ENCODE data around the gene DNER.

Gene DNER

DNA sequence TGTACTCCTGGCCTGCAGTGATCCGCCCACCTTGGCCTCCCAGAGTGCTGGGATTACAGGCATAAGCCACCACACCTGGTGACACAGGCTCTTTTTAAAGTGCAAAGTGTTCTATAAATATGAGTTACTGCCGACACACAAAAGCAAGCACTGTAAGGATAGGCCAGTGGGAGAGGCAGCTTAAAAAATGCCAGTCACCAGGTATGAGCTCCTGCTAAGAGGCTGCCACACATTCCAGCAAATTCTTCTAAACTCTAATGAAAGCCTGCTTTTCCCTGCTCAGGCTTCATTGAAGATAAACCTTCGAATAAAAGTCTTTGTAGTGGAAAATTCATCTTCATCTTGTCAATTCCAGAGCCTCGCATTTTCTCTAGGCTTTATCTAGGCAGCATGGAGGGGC lies 240.2 kb downstream of the DNER start:
- Histone ChIP-seq H3K27me3 (ENCODE audit: control insufficient read depth, insufficient read depth, low read length) (no peaks in the 10 kb centered on the region), H3K36me3 (ENCODE audit: insufficient read depth, low read length) (no peaks in the 10 kb centered on the region), H3K4me3 (ENCODE audit: low read length) (no peak overlapping the region), H3K4me2 (ENCODE audit: low read length) (no peak overlapping the region), H3K9ac (ENCODE audit: low read depth, low read length) (no peak overlapping the region), H3K9me3 (replicated peaks; ENCODE audit: low read length) (no peaks in the 10 kb centered on the region), H3K4me1 (ENCODE audit: control insufficient read depth, insufficient read depth, low read length) (no peaks in the 10 kb centered on the region)

DNA sequence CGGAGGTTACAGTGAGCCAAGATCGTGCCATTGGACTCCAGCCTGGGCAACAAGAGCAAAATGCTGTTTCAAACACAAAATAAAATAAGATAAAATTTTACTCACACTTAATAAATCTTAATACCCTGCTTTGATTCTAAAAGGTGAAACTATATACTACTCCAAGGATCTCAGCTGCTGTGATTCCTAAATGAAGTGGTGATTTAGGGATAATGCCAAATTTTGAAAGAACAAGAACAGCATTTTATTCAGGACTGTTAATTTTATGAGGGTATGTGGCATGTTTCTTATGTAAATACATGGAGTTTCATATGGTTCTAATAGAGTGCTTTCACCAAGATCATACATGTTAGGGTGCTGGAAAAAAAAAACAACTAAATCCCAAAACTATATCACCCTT lies 243.6 kb downstream of the DNER start:
- H3K9me3 ChIP-seq (replicated peaks; ENCODE audit: low read length) = no peaks in the 10 kb centered on the region
- no peak overlapping the region for H3K4me2 ChIP-seq (ENCODE audit: low read length)
- H3K36me3 ChIP-seq (ENCODE audit: insufficient read depth, low read length) = no peaks in the 10 kb centered on the region
- no peak overlapping the region for H3K9ac ChIP-seq (ENCODE audit: low read depth, low read length)
- H3K4me3 ChIP-seq (ENCODE audit: low read length) = no peak overlapping the region
- no peaks in the 10 kb centered on the region for H3K27me3 ChIP-seq (ENCODE audit: control insufficient read depth, insufficient read depth, low read length)
- no peaks in the 10 kb centered on the region for H3K4me1 ChIP-seq (ENCODE audit: control insufficient read depth, insufficient read depth, low read length)

DNA sequence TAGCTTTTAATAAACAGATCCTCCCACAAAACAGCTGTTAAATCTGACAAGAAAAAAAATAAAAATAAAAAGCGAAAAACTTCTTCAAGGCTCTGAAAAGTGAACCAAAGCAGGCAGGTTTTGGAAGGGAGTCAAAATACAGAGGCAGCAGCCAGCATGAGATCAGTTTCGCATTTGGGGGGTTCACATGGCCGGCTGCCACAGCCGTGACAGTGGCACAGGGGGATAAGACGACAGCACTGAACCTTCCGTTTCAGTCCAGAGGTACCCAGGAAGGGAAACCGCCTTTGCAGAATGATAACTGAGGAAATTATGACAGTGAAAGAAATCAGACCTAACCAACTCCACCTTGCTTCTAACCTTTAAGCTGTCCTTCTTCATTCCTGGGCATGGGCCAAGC lies 246.6 kb downstream of the DNER start:
- H3K4me2 ChIP-seq (ENCODE audit: low read length) = no peak overlapping the region
- H3K36me3 ChIP-seq (ENCODE audit: insufficient read depth, low read length) = no peaks in the 10 kb centered on the region
- H3K27me3 ChIP-seq (ENCODE audit: control insufficient read depth, insufficient read depth, low read length) = no peaks in the 10 kb centered on the region
- no peak overlapping the region for H3K9ac ChIP-seq (ENCODE audit: low read depth, low read length)
- no peaks in the 10 kb centered on the region for H3K4me1 ChIP-seq (ENCODE audit: control insufficient read depth, insufficient read depth, low read length)
- no peaks in the 10 kb centered on the region for H3K9me3 ChIP-seq (replicated peaks; ENCODE audit: low read length)
- no peak overlapping the region for H3K4me3 ChIP-seq (ENCODE audit: low read length)

DNA sequence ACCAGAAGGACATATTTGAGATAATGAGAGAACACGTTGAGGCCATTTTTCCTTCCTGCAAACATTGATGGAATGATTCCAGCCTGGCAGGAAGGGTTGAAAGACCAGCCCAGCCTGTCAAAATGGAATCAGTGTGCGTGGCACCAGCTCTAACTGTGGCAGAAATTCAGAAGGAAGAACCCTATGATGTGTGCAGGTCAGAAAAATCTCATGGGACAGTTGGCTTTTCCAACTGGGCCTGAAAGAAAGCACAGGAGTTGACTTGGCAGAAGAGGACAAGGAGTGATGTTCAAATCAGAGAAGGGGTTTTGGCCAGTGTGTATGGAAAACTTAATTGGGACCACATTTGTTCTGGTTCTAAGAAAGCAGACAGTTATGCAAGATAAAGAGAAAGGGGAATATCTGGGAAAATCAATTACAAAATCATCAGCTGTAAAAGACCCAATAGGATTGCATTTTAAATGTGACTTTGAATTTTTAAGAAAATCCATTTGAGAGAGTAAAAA lies 250.5 kb downstream of the DNER start:
- no peak overlapping the region for H3K4me3 ChIP-seq (ENCODE audit: low read length)
- no peaks in the 10 kb centered on the region for H3K9me3 ChIP-seq (replicated peaks; ENCODE audit: low read length)
- no peaks in the 10 kb centered on the region for H3K36me3 ChIP-seq (ENCODE audit: insufficient read depth, low read length)
- peaks cover 5% of the 10 kb centered on the region for H3K4me1 ChIP-seq (ENCODE audit: control insufficient read depth, insufficient read depth, low read length)
- H3K9ac ChIP-seq (ENCODE audit: low read depth, low read length) = no peak overlapping the region
- no peak overlapping the region for H3K4me2 ChIP-seq (ENCODE audit: low read length)
- H3K27me3 ChIP-seq (ENCODE audit: control insufficient read depth, insufficient read depth, low read length) = no peaks in the 10 kb centered on the region

DNA sequence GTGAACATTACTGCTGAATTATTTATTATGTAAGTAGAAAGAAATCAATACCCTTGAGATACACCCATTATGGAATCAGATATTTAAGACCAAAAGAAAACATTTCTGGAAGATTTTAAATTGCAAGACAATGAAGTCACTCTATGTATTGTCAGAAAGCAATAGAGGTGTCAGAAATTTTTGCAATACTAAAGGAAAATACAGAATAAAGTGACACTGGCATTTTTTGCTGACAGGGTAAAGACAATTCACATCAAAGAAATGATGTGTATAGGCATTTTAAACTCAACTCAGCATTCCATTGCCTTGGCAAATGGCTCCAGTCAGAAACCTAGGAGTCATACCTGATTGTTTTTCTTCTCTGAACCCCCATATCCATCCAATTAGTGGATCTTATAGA lies 252.2 kb downstream of the DNER start:
- peaks cover 5% of the 10 kb centered on the region for H3K4me1 ChIP-seq (ENCODE audit: control insufficient read depth, insufficient read depth, low read length)
- H3K9me3 ChIP-seq (replicated peaks; ENCODE audit: low read length) = no peaks in the 10 kb centered on the region
- H3K27me3 ChIP-seq (ENCODE audit: control insufficient read depth, insufficient read depth, low read length) = no peaks in the 10 kb centered on the region
- no peak overlapping the region for H3K4me3 ChIP-seq (ENCODE audit: low read length)
- no peak overlapping the region for H3K9ac ChIP-seq (ENCODE audit: low read depth, low read length)
- no peaks in the 10 kb centered on the region for H3K36me3 ChIP-seq (ENCODE audit: insufficient read depth, low read length)
- H3K4me2 ChIP-seq (ENCODE audit: low read length) = no peak overlapping the region

GRCh38 chr2:229456091-229456490 lies 258.3 kb downstream of the DNER start:
- peaks cover 16% of the 10 kb centered on the region for H3K4me1 ChIP-seq (ENCODE audit: control insufficient read depth, insufficient read depth, low read length)
- H3K9ac ChIP-seq (ENCODE audit: low read depth, low read length) = no peak overlapping the region
- H3K9me3 ChIP-seq (replicated peaks; ENCODE audit: low read length) = no peaks in the 10 kb centered on the region
- H3K4me3 ChIP-seq (ENCODE audit: low read length) = no peak overlapping the region
- H3K27me3 ChIP-seq (ENCODE audit: control insufficient read depth, insufficient read depth, low read length) = no peaks in the 10 kb centered on the region
- no peaks in the 10 kb centered on the region for H3K36me3 ChIP-seq (ENCODE audit: insufficient read depth, low read length)
- no peak overlapping the region for H3K4me2 ChIP-seq (ENCODE audit: low read length)

DNA sequence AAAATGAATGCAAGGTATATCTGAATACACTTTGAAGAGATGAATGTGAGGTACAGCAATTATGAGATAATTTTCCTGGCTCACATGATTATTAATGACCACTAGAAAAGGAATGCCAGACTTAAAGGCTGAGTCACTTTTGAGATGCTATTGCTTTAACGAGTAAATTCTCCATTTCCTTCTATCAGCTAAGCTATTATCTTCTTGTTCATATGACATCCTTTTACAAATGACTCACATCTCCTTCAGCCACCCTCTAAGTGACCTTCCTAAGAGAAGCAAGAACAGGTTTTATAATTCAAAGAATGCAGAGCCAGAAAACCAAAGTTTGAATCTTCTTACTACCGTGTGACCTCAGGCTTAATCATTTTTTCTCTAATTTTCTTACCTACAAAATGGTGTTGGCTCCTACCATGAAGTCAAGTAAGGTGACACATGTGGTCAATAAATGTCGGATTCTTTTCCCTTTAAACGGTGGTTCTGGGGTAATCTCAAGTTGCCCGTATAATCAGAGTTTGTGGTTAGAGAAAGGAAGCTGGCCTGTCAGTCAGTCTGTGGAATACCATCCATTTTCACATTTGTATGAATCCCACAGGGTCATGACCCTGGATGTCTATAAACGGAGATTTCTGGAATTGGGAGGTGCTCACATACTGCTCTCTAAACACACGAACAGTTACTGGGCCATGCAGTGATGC lies 259.3 kb downstream of the DNER start:
- no peaks in the 10 kb centered on the region for H3K27me3 ChIP-seq (ENCODE audit: control insufficient read depth, insufficient read depth, low read length)
- peak overlapping the region; percentile 19 for H3K4me2 ChIP-seq (ENCODE audit: low read length)
- peak overlapping the region; percentile 46 for H3K9ac ChIP-seq (ENCODE audit: low read depth, low read length)
- H3K4me1 ChIP-seq (ENCODE audit: control insufficient read depth, insufficient read depth, low read length) = peaks cover 16% of the 10 kb centered on the region
- no peaks in the 10 kb centered on the region for H3K36me3 ChIP-seq (ENCODE audit: insufficient read depth, low read length)
- H3K4me3 ChIP-seq (ENCODE audit: low read length) = no peak overlapping the region
- H3K9me3 ChIP-seq (replicated peaks; ENCODE audit: low read length) = no peaks in the 10 kb centered on the region

DNA sequence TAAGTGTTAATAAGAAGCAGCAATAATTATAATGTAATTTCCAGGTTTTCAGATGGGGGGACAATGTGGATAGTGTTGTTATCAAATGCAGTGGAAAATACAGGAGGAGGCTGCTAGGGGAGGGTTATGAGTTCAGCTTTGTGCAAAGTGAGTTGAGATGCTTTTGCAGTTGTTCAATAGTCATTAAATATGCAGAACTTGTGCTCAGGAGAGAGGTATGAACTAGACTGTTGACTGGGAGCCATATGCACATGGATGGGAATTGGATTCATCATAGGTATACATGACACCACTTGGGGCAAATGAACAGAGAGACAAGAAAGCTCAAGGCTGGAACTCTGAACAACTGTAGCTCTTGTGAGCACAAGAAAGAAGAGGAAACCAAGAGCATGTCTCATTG lies 261.1 kb downstream of the DNER start:
- no peaks in the 10 kb centered on the region for H3K27me3 ChIP-seq (ENCODE audit: control insufficient read depth, insufficient read depth, low read length)
- H3K9ac ChIP-seq (ENCODE audit: low read depth, low read length) = no peak overlapping the region
- no peaks in the 10 kb centered on the region for H3K36me3 ChIP-seq (ENCODE audit: insufficient read depth, low read length)
- peaks cover 16% of the 10 kb centered on the region for H3K4me1 ChIP-seq (ENCODE audit: control insufficient read depth, insufficient read depth, low read length)
- H3K9me3 ChIP-seq (replicated peaks; ENCODE audit: low read length) = no peaks in the 10 kb centered on the region
- H3K4me3 ChIP-seq (ENCODE audit: low read length) = no peak overlapping the region
- no peak overlapping the region for H3K4me2 ChIP-seq (ENCODE audit: low read length)

DNA sequence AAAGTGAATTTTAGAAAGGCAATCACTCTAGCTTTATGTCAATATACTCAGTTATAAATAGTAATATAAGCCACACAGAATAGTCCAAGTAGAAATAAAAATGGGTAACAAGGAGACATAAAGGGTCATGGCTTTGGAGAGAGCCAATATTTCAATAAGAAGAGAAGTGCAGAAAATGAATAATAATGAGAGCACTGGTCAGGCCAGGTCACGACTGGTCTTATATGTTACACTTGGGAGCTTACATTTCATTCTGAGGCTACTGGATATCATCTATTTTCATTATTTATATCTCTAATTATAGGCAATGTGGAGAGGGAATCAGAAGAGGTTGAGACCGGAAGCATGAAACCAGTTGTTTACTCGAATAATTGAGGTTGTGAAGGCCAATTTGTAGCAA lies 262.5 kb downstream of the DNER start:
- Histone ChIP-seq H3K4me1 (ENCODE audit: control insufficient read depth, insufficient read depth, low read length) (peaks cover 23% of the 10 kb centered on the region), H3K9ac (ENCODE audit: low read depth, low read length) (no peak overlapping the region), H3K36me3 (ENCODE audit: insufficient read depth, low read length) (no peaks in the 10 kb centered on the region), H3K4me2 (ENCODE audit: low read length) (no peak overlapping the region), H3K4me3 (ENCODE audit: low read length) (no peak overlapping the region), H3K27me3 (ENCODE audit: control insufficient read depth, insufficient read depth, low read length) (no peaks in the 10 kb centered on the region), H3K9me3 (replicated peaks; ENCODE audit: low read length) (no peaks in the 10 kb centered on the region)

DNA sequence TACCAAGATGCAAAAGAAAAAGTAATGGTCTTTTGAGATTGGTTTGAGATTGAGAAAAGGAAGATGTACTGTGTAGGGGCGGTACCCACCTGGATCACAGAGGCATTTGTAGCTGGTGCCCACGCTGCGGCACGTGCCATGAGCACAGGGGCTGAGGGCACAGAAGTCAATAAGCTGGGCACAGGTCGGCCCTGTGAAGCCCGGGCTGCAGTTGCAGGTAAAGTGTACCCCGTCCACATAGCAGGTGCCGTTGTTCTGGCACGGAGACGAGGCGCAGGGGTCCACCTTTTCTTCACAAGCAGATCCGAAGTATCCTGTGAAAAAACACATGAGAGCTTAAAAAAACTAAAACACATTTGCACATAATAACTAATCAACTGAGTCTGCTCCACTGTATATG lies 267.1 kb downstream of the DNER start:
- no peaks in the 10 kb centered on the region for H3K36me3 ChIP-seq (ENCODE audit: insufficient read depth, low read length)
- H3K4me1 ChIP-seq (ENCODE audit: control insufficient read depth, insufficient read depth, low read length) = peaks cover 40% of the 10 kb centered on the region
- H3K9ac ChIP-seq (ENCODE audit: low read depth, low read length) = no peak overlapping the region

DNA sequence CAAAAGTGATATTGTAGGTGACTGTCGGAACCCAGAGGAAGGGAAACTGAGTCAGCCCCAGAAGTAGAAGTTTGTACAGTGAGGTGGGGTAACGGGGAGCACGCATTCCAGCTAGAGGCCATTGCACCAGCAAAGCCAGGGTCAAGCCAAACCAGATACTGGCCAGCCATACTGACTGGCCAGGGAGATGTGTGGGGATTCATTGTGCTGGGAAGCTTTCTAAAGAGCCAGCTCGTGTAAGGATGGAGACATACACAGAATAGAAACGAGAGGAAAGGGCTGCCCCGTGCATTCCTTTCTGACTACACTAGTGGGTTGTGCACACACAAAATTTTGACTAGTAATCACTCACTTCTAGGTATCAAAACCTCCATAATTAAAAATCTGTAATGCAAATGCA lies 268.0 kb downstream of the DNER start:
- no peaks in the 10 kb centered on the region for H3K36me3 ChIP-seq (ENCODE audit: insufficient read depth, low read length)
- H3K4me1 ChIP-seq (ENCODE audit: control insufficient read depth, insufficient read depth, low read length) = peaks cover 40% of the 10 kb centered on the region
- peak overlapping the region; percentile 80 for H3K9ac ChIP-seq (ENCODE audit: low read depth, low read length)
- no peaks in the 10 kb centered on the region for H3K27me3 ChIP-seq (ENCODE audit: control insufficient read depth, insufficient read depth, low read length)
- H3K4me2 ChIP-seq (ENCODE audit: low read length) = peak overlapping the region; percentile 58
- no peaks in the 10 kb centered on the region for H3K9me3 ChIP-seq (replicated peaks; ENCODE audit: low read length)
- H3K4me3 ChIP-seq (ENCODE audit: low read length) = no peak overlapping the region

More for the DNA sequence above, 267.1 kb downstream of the DNER start:
- H3K4me2 ChIP-seq (ENCODE audit: low read length) = no peak overlapping the region
- no peak overlapping the region for H3K4me3 ChIP-seq (ENCODE audit: low read length)
- no peaks in the 10 kb centered on the region for H3K27me3 ChIP-seq (ENCODE audit: control insufficient read depth, insufficient read depth, low read length)
- no peaks in the 10 kb centered on the region for H3K9me3 ChIP-seq (replicated peaks; ENCODE audit: low read length)

GRCh38 chr2:229445501-229446211 lies 268.7 kb downstream of the DNER start:
- no peaks in the 10 kb centered on the region for H3K27me3 ChIP-seq (ENCODE audit: control insufficient read depth, insufficient read depth, low read length)
- peaks cover 40% of the 10 kb centered on the region for H3K4me1 ChIP-seq (ENCODE audit: control insufficient read depth, insufficient read depth, low read length)
- peak overlapping the region; percentile 80 for H3K9ac ChIP-seq (ENCODE audit: low read depth, low read length)
- H3K36me3 ChIP-seq (ENCODE audit: insufficient read depth, low read length) = no peaks in the 10 kb centered on the region
- no peaks in the 10 kb centered on the region for H3K9me3 ChIP-seq (replicated peaks; ENCODE audit: low read length)
- H3K4me3 ChIP-seq (ENCODE audit: low read length) = peak overlapping the region; percentile 17
- peak overlapping the region; percentile 58 for H3K4me2 ChIP-seq (ENCODE audit: low read length)
